Measurements from ENCODE around the gene IL22RA1.

The IL22RA1 gene

DNA sequence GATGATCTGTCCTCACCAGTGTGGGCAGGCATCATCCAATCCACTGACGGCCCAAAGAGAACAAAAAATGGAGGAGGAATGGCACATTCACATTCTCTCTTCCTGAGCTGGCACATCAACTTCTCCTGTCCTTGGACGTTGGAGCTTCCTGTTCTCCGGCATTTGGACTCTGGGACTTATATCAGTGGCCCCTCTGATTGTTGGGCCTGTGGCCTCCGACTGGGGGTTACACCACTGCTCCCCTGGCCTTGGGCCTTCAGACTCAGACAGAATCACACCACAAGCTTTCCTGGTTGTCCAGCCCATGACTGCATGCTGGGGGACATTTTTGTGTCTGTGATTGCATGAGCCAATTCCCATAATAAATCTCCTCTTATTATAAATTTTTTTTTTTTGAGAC lies 24.1 kb upstream of the IL22RA1 start:
- TF ChIP-seq USF1 (IDR thresholded peaks at IDR 0.05), result no peak
- TF ChIP-seq FOXM1 (IDR thresholded peaks at IDR 0.05; ENCODE audit: borderline replicate concordance, low read depth), result no peak
- TF ChIP-seq TCF12 (IDR thresholded peaks at IDR 0.05; ENCODE audit: low read depth), result no peak
- no peak for TF ChIP-seq EGR1 (IDR thresholded peaks at IDR 0.05)
- no peak for TF ChIP-seq MAX (IDR thresholded peaks at IDR 0.05)
- TF ChIP-seq RAD21 (IDR thresholded peaks at IDR 0.05; ENCODE audit: low read depth), result no peak
- TF ChIP-seq TAF1 (IDR thresholded peaks at IDR 0.05; ENCODE audit: low read depth), result no peak
- TF ChIP-seq CREB1 (IDR thresholded peaks at IDR 0.05; ENCODE audit: low read depth), result no peak
- TF ChIP-seq REST (IDR thresholded peaks at IDR 0.05; ENCODE audit: low read depth), result no peak
- TF ChIP-seq CEBPB (IDR thresholded peaks at IDR 0.05), result no peak
- no peak for TF ChIP-seq ZBTB7A (IDR thresholded peaks at IDR 0.05; ENCODE audit: low read depth)

DNA sequence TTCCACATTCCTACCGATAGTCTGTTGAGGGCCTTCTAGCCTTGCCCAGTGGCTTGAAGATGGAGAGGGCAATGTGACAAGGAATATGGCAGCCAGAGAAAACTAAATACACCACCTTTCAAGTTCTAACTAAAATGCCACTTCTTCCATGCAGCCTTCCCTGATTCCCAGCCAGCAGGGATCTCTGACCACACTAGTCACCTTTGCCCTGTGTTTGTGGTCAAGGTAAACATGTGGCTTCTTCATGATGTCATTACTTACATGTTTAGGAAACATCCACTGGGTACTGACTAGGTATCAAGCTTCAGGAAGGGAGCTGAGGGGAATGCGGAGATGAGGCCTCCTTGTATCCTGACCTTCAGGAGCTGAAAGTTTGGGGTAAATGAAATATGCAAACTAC lies 22.6 kb upstream of the IL22RA1 start:
- TF ChIP-seq TEAD4 (IDR thresholded peaks at IDR 0.05) (no peak), FOXM1 (IDR thresholded peaks at IDR 0.05; ENCODE audit: borderline replicate concordance, low read depth) (no peak), REST (IDR thresholded peaks at IDR 0.05; ENCODE audit: low read depth) (no peak), TCF12 (IDR thresholded peaks at IDR 0.05; ENCODE audit: low read depth) (no peak), CEBPB (IDR thresholded peaks at IDR 0.05) (no peak), USF1 (IDR thresholded peaks at IDR 0.05) (no peak), MAX (IDR thresholded peaks at IDR 0.05) (no peak), YY1 (IDR thresholded peaks at IDR 0.05; ENCODE audit: low read depth) (no peak), RAD21 (IDR thresholded peaks at IDR 0.05; ENCODE audit: low read depth) (no peak), EP300 (IDR thresholded peaks at IDR 0.05; ENCODE audit: borderline replicate concordance) (no peak), CREB1 (IDR thresholded peaks at IDR 0.05; ENCODE audit: low read depth) (no peak), NFIC (IDR thresholded peaks at IDR 0.05) (no peak), EGR1 (IDR thresholded peaks at IDR 0.05) (no peak), ZBTB7A (IDR thresholded peaks at IDR 0.05; ENCODE audit: low read depth) (no peak), TAF1 (IDR thresholded peaks at IDR 0.05; ENCODE audit: low read depth) (no peak)

DNA sequence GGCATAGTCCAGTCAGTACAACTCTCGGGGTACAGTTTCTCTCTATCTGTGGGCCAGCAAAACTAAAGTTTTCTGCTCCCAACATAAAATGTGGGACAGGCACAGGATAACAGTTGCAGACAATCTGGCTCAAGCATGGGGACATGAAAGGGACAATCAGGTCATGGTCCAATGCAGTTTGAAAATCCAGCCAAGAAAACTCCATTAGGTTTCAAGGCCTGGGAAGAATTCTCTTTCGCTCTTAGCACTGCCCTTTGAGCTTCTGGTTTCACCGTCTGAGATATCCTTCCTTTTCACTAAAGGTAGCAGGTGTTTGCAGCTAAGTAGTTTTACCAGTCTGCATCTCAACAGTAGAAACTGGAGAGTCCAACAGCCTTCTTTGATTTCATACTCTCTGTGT lies 21.1 kb upstream of the IL22RA1 start:
- no peak for TF ChIP-seq USF1 (IDR thresholded peaks at IDR 0.05)
- TF ChIP-seq EP300 (IDR thresholded peaks at IDR 0.05; ENCODE audit: borderline replicate concordance), result no peak
- no peak for TF ChIP-seq TCF12 (IDR thresholded peaks at IDR 0.05; ENCODE audit: low read depth)
- TF ChIP-seq NFIC (IDR thresholded peaks at IDR 0.05), result no peak
- no peak for TF ChIP-seq EGR1 (IDR thresholded peaks at IDR 0.05)
- no peak for TF ChIP-seq YY1 (IDR thresholded peaks at IDR 0.05; ENCODE audit: low read depth)
- no peak for TF ChIP-seq CREB1 (IDR thresholded peaks at IDR 0.05; ENCODE audit: low read depth)
- TF ChIP-seq RAD21 (IDR thresholded peaks at IDR 0.05; ENCODE audit: low read depth), result no peak
- TF ChIP-seq FOXM1 (IDR thresholded peaks at IDR 0.05; ENCODE audit: borderline replicate concordance, low read depth), result no peak
- no peak for TF ChIP-seq TEAD4 (IDR thresholded peaks at IDR 0.05)

DNA sequence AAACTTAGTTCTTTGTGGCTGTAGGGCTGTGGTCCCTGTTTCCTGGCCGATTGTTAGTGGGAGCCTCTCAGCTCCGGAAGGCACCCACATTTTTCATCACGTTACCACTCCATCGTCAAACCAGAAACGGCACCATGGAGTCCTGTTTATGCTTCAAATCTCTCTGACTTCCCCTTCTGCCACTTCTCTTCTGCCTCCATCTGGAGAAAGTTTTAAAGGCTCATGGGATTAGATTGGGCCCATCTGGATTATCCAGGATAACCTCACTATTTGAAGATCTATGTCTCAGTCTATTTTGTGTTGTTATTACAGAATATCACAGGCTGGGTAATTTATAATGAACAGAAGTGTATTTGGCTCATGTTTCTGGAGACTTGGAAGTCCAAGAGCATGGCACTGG lies 19.3 kb upstream of the IL22RA1 start:
- TF ChIP-seq EGR1 (IDR thresholded peaks at IDR 0.05), result no peak
- TF ChIP-seq TEAD4 (IDR thresholded peaks at IDR 0.05), result no peak
- TF ChIP-seq USF1 (IDR thresholded peaks at IDR 0.05), result no peak
- no peak for TF ChIP-seq YY1 (IDR thresholded peaks at IDR 0.05; ENCODE audit: low read depth)
- no peak for TF ChIP-seq NFIC (IDR thresholded peaks at IDR 0.05)
- no peak for TF ChIP-seq ZBTB7A (IDR thresholded peaks at IDR 0.05; ENCODE audit: low read depth)
- no peak for TF ChIP-seq REST (IDR thresholded peaks at IDR 0.05; ENCODE audit: low read depth)
- no peak for TF ChIP-seq MAX (IDR thresholded peaks at IDR 0.05)
- TF ChIP-seq CREB1 (IDR thresholded peaks at IDR 0.05; ENCODE audit: low read depth), result no peak
- no peak for TF ChIP-seq EP300 (IDR thresholded peaks at IDR 0.05; ENCODE audit: borderline replicate concordance)
- no peak for TF ChIP-seq CEBPB (IDR thresholded peaks at IDR 0.05)
- no peak for TF ChIP-seq TCF12 (IDR thresholded peaks at IDR 0.05; ENCODE audit: low read depth)
- no peak for TF ChIP-seq FOXM1 (IDR thresholded peaks at IDR 0.05; ENCODE audit: borderline replicate concordance, low read depth)
- no peak for TF ChIP-seq RAD21 (IDR thresholded peaks at IDR 0.05; ENCODE audit: low read depth)
- no peak for TF ChIP-seq TAF1 (IDR thresholded peaks at IDR 0.05; ENCODE audit: low read depth)

Data from Ishikawa (cell line).